Adipocyte (in vitro differentiated cells): ENCODE measurements around the gene TAS2R16.
"Not testable (repeated sequence)": the region's sequence is repeated elsewhere in the genome, so short reads cannot be mapped to it uniquely, and the experiment has no call there.

Source experiments
- DNase-seq: peaks from one replicate; pipeline ENCODE4 v3.0.0-alpha.2; 2015; ENCODE audit warnings: low read depth
- H3K27me3 ChIP-seq: replicated peaks from 2 replicates; pipeline ENCODE4 v1.7.0; 2013; ENCODE audit warnings: mild to moderate bottlenecking, low read length, moderate library complexity; ENCODE audit not compliant: control insufficient read depth, insufficient read depth
- H3K36me3 ChIP-seq: 2 replicates; pipeline ENCODE4 v1.7.0; 2013; ENCODE audit warnings: low read length, mild to moderate bottlenecking, moderate library complexity; ENCODE audit not compliant: control insufficient read depth, insufficient read depth, severe bottlenecking
- H3K4me1 ChIP-seq: 2 replicates; pipeline ENCODE4 v1.7.0; 2013; ENCODE audit warnings: mild to moderate bottlenecking, low read length, moderate library complexity; ENCODE audit not compliant: control insufficient read depth, insufficient read depth
- H3K4me3 ChIP-seq: 2 replicates; pipeline ENCODE4 v1.7.0; 2013; ENCODE audit warnings: mild to moderate bottlenecking, low read length, moderate library complexity
- H3K9ac ChIP-seq: 2 replicates; pipeline ENCODE4 v1.7.0; 2013; ENCODE audit warnings: mild to moderate bottlenecking, low read length, moderate library complexity
- H3K9me3 ChIP-seq: 2 replicates; pipeline ENCODE4 v1.7.0; 2013; ENCODE audit warnings: mild to moderate bottlenecking, low read length, moderate library complexity; ENCODE audit not compliant: control insufficient read depth

The TAS2R16 gene

GRCh38 chr7:122970740-122971725 lies 24.5 kb downstream of the TAS2R16 start:
- no peaks in the 10 kb centered on the region for H3K36me3 ChIP-seq
- no peaks in the 10 kb centered on the region for H3K9me3 ChIP-seq
- H3K4me1 ChIP-seq: no peaks in the 10 kb centered on the region
- no peak overlapping the region for H3K4me3 ChIP-seq
- no peak for DNase-seq
- no peaks in the 10 kb centered on the region for H3K27me3 ChIP-seq
- H3K9ac ChIP-seq: no peak overlapping the region

DNA sequence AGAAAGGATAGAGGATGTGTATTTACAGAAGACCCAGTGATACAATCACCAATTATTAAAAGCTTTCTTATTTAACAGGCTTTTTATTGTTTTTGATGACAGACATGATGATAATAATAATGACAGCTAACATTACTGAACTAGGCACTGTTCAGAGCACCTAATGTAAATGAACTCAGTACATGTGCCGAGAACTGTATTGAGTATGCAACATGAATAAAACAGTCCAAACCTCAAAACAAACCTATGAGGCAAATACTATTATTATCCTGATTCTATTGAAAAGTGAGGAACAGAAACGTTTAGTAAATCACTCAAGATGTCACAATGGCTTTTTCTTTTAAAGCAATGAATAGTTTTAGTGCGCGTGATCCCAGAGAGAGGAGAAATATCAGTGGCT lies 27.1 kb downstream of the TAS2R16 start:
- no peaks in the 10 kb centered on the region for H3K9me3 ChIP-seq
- no peaks in the 10 kb centered on the region for H3K36me3 ChIP-seq
- H3K4me3 ChIP-seq: no peak overlapping the region
- H3K9ac ChIP-seq: no peak overlapping the region
- no peak for DNase-seq
- no peaks in the 10 kb centered on the region for H3K4me1 ChIP-seq
- H3K27me3 ChIP-seq: no peaks in the 10 kb centered on the region

- H3K27me3 ChIP-seq: no peaks in the 10 kb centered on the region
- H3K9ac ChIP-seq: no peak overlapping the region
- H3K9me3 ChIP-seq: no peaks in the 10 kb centered on the region
- no peaks in the 10 kb centered on the region for H3K4me1 ChIP-seq
- H3K4me3 ChIP-seq: no peak overlapping the region
- no peaks in the 10 kb centered on the region for H3K36me3 ChIP-seq
- DNase-seq: no peak
Measured at GRCh38 chr7:122965306-122965705, 30.2 kb downstream of the TAS2R16 start.

- H3K36me3 ChIP-seq, H3K4me3 ChIP-seq, H3K9me3 ChIP-seq, DNase-seq, H3K9ac ChIP-seq, H3K27me3 ChIP-seq: not testable (repeated sequence)
- H3K4me1 ChIP-seq: peaks cover 11% of the 10 kb centered on the region
Measured at GRCh38 chr7:122953678-122954077, 41.8 kb downstream of the TAS2R16 start.

DNA sequence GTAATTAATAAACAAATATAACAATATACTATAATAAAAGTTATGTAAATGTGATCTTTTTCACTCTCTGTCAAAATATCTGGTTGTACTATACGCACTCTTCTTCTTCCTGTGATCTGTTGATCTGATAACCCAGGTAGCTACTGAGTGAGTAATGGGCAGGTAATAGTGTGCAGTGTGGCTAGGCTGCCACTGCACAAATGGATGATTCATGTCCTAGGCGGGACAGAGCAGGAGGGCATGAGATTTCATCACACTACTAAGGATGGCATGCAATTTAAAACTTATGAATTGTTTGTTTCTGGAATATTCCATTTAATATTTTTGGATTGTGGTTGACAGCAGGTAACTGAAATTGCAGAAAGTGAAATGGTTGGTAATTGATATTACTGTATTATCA lies 44.5 kb downstream of the TAS2R16 start:
- peaks cover 11% of the 10 kb centered on the region for H3K4me1 ChIP-seq
- no peak overlapping the region for H3K4me3 ChIP-seq
- no peaks in the 10 kb centered on the region for H3K27me3 ChIP-seq
- no peaks in the 10 kb centered on the region for H3K36me3 ChIP-seq
- no peak overlapping the region for H3K9ac ChIP-seq
- no peak for DNase-seq
- H3K9me3 ChIP-seq: no peaks in the 10 kb centered on the region

DNA sequence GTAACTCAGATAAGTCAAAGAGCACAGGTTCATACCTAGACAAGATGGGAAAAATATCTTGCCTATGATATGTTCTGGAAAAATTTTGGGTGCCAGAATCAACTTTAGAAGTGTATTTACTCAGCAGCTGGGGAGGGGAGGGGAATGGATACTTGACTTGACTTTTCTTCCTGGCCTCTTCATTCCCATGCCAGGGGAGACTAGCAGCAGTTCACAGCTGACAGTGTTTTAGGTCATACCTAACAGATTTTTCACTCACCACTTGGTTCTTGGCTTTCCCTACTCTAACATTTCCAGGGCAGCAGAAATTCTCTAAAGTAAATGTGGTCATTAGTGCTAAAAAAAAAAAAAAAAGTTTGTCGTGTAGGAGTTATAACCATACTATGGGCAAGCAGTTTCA lies 46.3 kb downstream of the TAS2R16 start:
- no peak overlapping the region for H3K9ac ChIP-seq
- no peaks in the 10 kb centered on the region for H3K36me3 ChIP-seq
- H3K4me3 ChIP-seq: no peak overlapping the region
- no peaks in the 10 kb centered on the region for H3K9me3 ChIP-seq
- H3K27me3 ChIP-seq: no peaks in the 10 kb centered on the region
- peaks cover 11% of the 10 kb centered on the region for H3K4me1 ChIP-seq
- DNase-seq: no peak
